Tibial artery (tissue), 4 donors: ENCODE data around the gene CRACR2B.

Experiments used
- DNase-seq, 2 donors: peaks; one replicate each; pipeline ENCODE4 v3.0.0-alpha.2; 2019
- H3K27ac ChIP-seq, 2 donors: fragments of 200-600 bp; sonication (generic) in 1 of 2; 1 replicate in 1 of 2; 2 replicates in 1 of 2; pipeline ENCODE4 v1.5.1; 2018 to 2019; ENCODE audit warnings: mild to moderate bottlenecking in 1 of 2
- H3K27me3 ChIP-seq, 2 donors: fragments of 200-600 bp; sonication (generic) in 1 of 2; one replicate each; pipeline versions ENCODE4 v1.5.1 to v1.6.0; 2016 to 2019
- H3K36me3 ChIP-seq, 3 donors: fragments of 200-600 bp; sonication (generic) in 2 of 3; one replicate each; pipeline ENCODE4 v1.5.1; 2016 to 2019; ENCODE audit warnings: mild to moderate bottlenecking in 2 of 3
- H3K4me1 ChIP-seq, 4 donors: fragments of 200-600 bp; sonication (generic) in 2 of 4; 1 replicate in 3 of 4; 2 replicates in 1 of 4; pipeline ENCODE4 v1.5.1; 2016 to 2019
- H3K4me3 ChIP-seq, 2 donors: fragments of 200-600 bp; sonication (generic) in 1 of 2; 1 replicate in 1 of 2; 2 replicates in 1 of 2; pipeline ENCODE4 v1.5.1; 2018 to 2019; ENCODE audit warnings: mild to moderate bottlenecking in 2 of 2
- H3K9me3 ChIP-seq, 3 donors: fragments of 200-600 bp; sonication (generic) in 1 of 3; one replicate each; pipeline ENCODE4 v1.5.1; 2016 to 2019
- intact Hi-C: fragments of 100-400 bp; cut with DNase I; formaldehyde crosslinking; loops from one replicate; pipeline ENCODE4 v1.15.0; 2023; ENCODE audit warnings: low total_unique reads
- TF ChIP-seq, protein P1 (sequence below), 2 experiments: fragments of 200-600 bp in 1 of 2; fragments of 450-650 bp in 1 of 2; IDR thresholded peaks; one replicate each; pipeline ENCODE4 v1.5.1; 2017 to 2019; ENCODE audit warnings: antibody characterized with exemption in 2 of 2, mild to moderate bottlenecking in 1 of 2, moderate library complexity in 1 of 2

The CRACR2B gene

GRCh38 chr11:829176-829846 is 1.6 kb downstream of the CRACR2B start:
- peaks cover 0 to 88% (median 61%) of the 10 kb centered on the region in 4 donors for H3K4me1 ChIP-seq
- H3K9me3 ChIP-seq = no peaks in the 10 kb centered on the region
- H3K4me3 ChIP-seq = peak overlapping the region; percentile 41
- intact Hi-C loops = no loop called here
- H3K27me3 ChIP-seq = peaks cover 0 to 78% of the 10 kb centered on the region in 2 donors
- DNase-seq = peak in 1 of 2 donors; percentile 78
- H3K36me3 ChIP-seq = peaks cover 16 to 17% (median 17%) of the 10 kb centered on the region in 3 donors
- TF ChIP-seq, protein P1, sequence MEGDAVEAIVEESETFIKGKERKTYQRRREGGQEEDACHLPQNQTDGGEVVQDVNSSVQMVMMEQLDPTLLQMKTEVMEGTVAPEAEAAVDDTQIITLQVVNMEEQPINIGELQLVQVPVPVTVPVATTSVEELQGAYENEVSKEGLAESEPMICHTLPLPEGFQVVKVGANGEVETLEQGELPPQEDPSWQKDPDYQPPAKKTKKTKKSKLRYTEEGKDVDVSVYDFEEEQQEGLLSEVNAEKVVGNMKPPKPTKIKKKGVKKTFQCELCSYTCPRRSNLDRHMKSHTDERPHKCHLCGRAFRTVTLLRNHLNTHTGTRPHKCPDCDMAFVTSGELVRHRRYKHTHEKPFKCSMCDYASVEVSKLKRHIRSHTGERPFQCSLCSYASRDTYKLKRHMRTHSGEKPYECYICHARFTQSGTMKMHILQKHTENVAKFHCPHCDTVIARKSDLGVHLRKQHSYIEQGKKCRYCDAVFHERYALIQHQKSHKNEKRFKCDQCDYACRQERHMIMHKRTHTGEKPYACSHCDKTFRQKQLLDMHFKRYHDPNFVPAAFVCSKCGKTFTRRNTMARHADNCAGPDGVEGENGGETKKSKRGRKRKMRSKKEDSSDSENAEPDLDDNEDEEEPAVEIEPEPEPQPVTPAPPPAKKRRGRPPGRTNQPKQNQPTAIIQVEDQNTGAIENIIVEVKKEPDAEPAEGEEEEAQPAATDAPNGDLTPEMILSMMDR (IDR thresholded peaks at IDR 0.05) = no peak
- peak overlapping the region in 1 of 2 donors; percentile 41 for H3K27ac ChIP-seq

GRCh38 chr11:829847-830294 is 2.2 kb downstream of the CRACR2B start:
- H3K27me3 ChIP-seq = peaks cover 0 to 72% of the 10 kb centered on the region in 2 donors
- TF ChIP-seq, protein P1 (IDR thresholded peaks at IDR 0.05) = no peak
- peaks cover 10 to 12% (median 11%) of the 10 kb centered on the region in 3 donors for H3K36me3 ChIP-seq
- DNase-seq = no peak
- intact Hi-C loops = no loop called here
- H3K9me3 ChIP-seq = no peaks in the 10 kb centered on the region
- H3K4me3 ChIP-seq = peak overlapping the region; percentile 41
- H3K27ac ChIP-seq = peak overlapping the region in 1 of 2 donors; percentile 41
- H3K4me1 ChIP-seq = peaks cover 0 to 88% (median 66%) of the 10 kb centered on the region in 4 donors

GRCh38 chr11:830295-831117 is 2.8 kb downstream of the CRACR2B start:
- no peaks in the 10 kb centered on the region for H3K9me3 ChIP-seq
- H3K27ac ChIP-seq = peak overlapping the region in 1 of 2 donors; percentile 41

GRCh38 chr11:831118-831864 is 3.6 kb downstream of the CRACR2B start:
- no peak for DNase-seq
- Histone ChIP-seq H3K27me3 (peaks cover 0 to 59% of the 10 kb centered on the region in 2 donors), H3K4me1 (peaks cover 0 to 90% (median 77%) of the 10 kb centered on the region in 4 donors), H3K4me3 (peak overlapping the region in 1 of 2 donors; percentile 41), H3K36me3 (peaks cover 6 to 7% (median 6%) of the 10 kb centered on the region in 3 donors), H3K27ac (no peak overlapping the region), H3K9me3 (no peaks in the 10 kb centered on the region)
- intact Hi-C loops = no loop called here
- TF ChIP-seq, protein P1 (IDR thresholded peaks at IDR 0.05) = no peak

More at GRCh38 chr11:830295-831117, 2.8 kb downstream of the CRACR2B start:
- Histone ChIP-seq H3K4me1 (peaks cover 0 to 89% (median 72%) of the 10 kb centered on the region in 4 donors), H3K36me3 (peaks cover 4 to 5% (median 5%) of the 10 kb centered on the region in 3 donors), H3K4me3 (peak overlapping the region; percentile 41), H3K27me3 (peaks cover 0 to 66% of the 10 kb centered on the region in 2 donors)
- intact Hi-C loops = no loop called here
- DNase-seq = peak in 1 of 2 donors; percentile 91
- TF ChIP-seq, protein P1 (IDR thresholded peaks at IDR 0.05) = no peak

DNA sequence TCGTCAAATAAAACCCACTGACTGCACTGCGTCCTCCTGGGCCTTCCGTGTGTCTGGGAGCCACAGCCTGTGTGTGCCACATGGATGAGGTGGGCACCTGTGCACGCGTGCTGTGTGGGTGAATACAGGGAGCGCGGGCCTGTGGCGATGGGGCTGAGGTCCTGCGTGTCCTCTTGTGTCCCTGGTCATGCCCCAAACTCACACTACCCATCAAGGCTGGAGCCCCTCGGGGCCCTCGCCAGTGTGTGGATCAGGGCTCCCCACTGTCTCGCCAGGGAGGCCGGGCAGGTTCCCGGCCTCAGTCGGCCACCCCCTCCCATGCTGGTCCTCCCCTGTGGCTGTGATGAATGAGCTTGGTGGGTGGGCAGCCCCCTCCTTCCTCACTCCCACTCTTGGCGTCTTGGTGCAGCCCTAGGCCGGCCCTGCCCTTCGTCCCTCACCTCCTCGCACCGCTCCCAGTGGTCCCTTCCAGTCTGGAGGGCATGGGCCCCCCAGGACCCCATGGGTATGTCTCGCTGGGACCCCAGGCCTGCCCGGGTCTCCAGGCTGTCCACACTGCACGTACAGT is 4.3 kb downstream of the CRACR2B start:
- Histone ChIP-seq H3K27ac (peak overlapping the region; percentile 86 to 88), H3K9me3 (no peaks in the 10 kb centered on the region), H3K36me3 (peaks cover 11 to 14% (median 14%) of the 10 kb centered on the region in 3 donors), H3K4me1 (peaks cover 0 to 89% (median 73%) of the 10 kb centered on the region in 4 donors), H3K27me3 (peaks cover 0 to 51% of the 10 kb centered on the region in 2 donors), H3K4me3 (peak overlapping the region; percentile 66 to 74)
- intact Hi-C loops = no loop called here
- no peak for DNase-seq
- TF ChIP-seq, protein P1 (IDR thresholded peaks at IDR 0.05) = no peak
